CD4-positive, alpha-beta T cell treated with Interleukin-6 at 100 ng/mL for 8 hours (primary cell): ENCODE measurements around the gene VPS37D.

ENCODE experiments used
- DNase-seq: peaks from one replicate; pipeline ENCODE4 v3.0.0-alpha.2; 2020; ENCODE audit warnings: mixed read lengths, low spot score

Gene VPS37D

DNA sequence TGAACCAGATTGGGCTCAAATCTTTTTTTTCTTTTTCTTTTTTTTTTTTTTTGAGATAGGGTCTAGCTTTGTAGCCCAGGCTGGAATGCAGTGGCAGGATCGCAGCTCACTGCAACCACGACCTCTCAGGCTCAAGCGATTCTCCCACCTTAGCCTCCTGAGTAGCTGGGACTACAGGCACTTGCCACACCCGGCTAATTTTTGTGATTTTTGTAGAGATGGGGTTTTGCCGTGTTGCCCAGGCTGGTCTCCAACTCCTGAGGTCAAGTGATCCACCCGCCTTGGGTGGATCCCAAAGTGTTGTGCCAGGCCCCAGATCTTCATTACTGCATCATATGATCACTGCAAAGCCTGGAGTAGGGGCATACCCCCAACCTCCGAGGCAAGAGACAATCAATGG lies 12.9 kb downstream of the VPS37D start:
- no peak for DNase-seq

DNA sequence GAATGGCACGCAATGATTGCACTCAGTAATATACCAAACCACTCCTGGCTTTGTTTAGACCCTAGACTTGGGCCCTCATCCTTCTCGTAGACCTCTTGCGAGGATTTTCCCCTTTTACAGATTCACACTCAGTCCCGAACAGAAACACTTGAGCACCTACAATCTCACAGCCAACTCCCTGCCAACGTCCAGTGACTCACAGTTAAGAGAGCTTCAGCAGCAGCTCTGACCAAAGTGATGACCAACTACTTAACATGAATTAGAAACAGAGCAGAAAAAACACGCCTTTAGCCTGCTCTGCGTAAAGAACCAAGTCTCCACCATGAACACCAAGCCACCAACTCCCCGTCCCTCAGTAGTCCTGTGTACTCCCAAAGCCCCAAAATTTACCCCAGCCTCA lies 13.4 kb downstream of the VPS37D start:
- no peak for DNase-seq

GRCh38 chr7:73682745-73683055 lies 15.1 kb downstream of the VPS37D start:
- no peak for DNase-seq

- peak; percentile 96 for DNase-seq
Measured at GRCh38 chr7:73683056-73683787, 15.6 kb downstream of the VPS37D start, which contains the start of the genes BUD23 and DNAJC30. BUD23 (plus strand) TSS chr7:73683597; CDS start chr7:73683626, 29 bp downstream. DNAJC30 (minus strand) TSS chr7:73683453; CDS start chr7:73683423, 30 bp downstream.

DNA sequence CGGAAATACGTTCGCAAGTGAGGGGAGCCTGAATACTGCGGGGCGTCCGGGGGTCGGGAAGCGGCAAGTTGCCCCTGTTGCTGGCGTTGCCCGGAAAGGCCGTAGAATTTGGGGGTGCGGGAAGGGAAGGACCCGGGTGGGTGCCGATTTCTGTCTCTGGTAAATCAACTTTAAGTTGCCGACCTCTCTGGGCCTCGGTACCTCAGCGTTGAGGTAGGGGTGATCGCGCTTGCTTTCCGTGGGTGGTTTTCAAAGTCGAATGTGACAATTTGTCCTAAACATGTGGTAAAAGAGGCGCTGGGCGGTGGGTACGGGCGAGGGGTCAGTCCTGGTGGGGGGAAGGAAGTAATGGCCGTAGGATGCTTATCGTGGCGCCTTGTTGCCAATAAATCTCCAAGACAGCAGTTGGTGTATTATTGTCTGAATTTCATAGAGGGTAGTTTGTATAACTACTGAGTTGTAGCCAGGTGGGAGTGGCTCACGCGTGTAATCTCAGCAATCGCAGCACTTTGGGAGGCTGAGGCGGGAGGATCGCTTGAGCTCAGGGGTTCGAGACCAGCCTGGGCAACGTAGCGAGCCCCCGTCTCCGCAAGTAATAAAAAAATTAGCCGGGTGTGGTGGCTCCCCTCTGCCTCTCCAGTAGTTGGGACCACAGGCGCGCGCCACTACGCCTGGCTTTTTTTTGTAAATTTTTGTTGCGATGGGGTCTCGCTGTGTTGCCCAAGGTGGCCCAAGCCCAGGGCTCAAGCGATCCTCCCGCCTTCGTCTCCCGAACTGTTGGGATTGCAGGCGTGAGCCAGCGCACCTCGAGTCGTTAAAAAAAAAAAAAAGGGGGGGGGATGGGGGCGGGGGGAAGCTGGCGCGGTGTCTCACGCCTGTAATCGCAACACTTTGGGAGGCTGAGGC lies 16.4 kb downstream of the VPS37D start:
- DNase-seq, result no peak

DNA sequence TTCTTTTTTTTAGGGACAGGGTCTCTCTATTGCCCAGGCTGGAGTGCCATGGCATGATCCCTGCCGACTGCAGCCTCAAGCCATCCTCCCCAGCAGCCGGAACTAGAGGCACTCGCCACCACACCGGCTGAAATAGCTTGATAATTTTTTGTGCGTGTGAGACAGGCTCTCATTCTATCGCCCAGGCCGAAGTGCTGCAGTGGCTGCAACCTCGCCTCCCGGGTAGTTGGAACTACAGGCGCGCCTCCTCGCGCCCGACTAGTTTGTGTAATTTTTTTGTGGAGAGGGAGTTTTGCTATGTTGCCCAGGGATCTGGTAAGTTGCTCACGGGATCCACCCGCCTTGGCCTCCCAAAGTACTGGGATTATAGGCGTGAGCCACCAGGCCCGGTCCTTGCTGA lies 17.7 kb downstream of the VPS37D start:
- no peak for DNase-seq

GRCh38 chr7:73688288-73688687 lies 20.7 kb downstream of the VPS37D start:
- DNase-seq, result no peak

DNA sequence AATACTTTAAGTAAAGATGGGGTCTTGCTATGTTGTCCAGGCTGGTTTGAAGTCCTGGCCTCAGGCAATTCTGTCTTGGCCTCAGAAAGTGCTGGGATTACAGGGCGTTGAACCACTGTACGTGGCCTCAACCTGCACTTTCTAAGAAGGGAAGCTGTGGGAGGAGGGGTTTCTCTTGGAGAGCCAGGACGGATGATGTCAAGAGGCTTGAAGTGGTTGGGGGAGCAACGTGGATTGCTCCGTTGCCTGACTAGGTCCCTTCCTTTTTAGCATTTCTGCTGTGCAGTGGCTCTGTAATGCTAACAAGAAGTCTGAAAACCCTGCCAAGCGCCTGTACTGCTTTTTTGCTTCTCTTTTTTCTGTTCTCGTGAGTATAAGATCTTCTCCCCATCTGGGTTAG lies 23.0 kb downstream of the VPS37D start:
- no peak for DNase-seq

- no peak for DNase-seq
Measured at GRCh38 chr7:73696372-73696771, 28.7 kb downstream of the VPS37D start.

GRCh38 chr7:73698410-73698809 lies 30.8 kb downstream of the VPS37D start:
- DNase-seq, result no peak

GRCh38 chr7:73699370-73700068 lies 31.9 kb downstream of the VPS37D start:
- DNase-seq, result no peak

GRCh38 chr7:73700069-73700423 lies 32.4 kb downstream of the VPS37D start:
- no peak for DNase-seq

DNA sequence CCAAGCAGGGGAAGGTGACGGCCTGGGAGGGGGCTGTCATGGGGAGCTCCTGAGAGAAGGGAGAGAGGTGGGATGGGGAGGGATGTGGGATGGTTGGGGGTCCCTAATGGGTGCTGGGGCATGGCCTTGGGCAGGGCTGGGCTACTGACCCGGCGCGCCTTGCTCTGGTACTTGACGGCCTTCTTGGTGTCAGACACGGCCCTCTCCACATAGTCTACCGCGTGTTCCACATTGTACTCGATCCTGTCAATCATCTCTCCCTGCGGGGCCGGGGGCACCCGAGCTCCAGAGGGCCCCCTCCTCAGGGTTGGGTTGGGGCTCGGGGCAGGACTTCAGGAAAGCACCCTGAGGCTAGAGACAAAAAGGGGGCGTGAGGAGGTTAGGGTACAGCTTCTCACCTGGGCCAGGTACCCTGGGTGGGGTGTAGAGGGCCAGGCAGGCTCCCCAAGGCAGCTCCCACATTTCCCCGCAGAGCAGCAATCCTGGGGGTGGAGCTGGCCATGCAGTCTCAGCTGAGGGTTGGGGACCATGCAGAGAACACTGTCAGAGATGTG lies 33.0 kb downstream of the VPS37D start:
- DNase-seq, result no peak

DNA sequence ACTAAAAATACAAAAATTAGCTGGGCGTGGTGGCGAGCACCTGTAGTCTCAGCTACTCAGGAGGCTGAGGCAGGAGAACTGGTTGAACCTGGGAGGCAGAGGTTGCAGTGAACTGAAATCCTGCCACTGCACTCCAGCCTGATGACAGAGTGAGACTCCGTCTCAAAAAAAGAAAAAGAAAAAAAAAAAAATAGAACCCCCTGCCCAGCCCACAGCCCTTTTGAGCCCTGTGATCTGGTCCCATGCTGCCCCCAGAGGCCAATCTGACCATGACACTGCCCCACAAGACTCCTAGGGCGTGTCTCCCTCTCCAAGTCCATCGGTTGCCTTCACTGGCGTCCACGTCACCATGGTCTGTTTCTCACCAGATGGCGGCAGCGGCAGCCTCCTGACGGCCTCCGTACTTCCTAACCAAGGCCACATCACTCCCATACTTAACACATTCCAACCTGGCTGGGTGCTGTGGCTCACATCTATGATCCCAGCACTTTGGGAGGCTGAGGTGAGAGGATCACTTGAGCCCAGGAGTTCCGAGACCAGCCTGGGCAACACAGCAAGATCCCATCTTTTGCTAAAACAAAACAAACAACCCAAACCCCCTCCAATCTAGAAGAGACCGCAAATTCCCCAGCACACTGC lies 33.8 kb downstream of the VPS37D start:
- no peak for DNase-seq

DNA sequence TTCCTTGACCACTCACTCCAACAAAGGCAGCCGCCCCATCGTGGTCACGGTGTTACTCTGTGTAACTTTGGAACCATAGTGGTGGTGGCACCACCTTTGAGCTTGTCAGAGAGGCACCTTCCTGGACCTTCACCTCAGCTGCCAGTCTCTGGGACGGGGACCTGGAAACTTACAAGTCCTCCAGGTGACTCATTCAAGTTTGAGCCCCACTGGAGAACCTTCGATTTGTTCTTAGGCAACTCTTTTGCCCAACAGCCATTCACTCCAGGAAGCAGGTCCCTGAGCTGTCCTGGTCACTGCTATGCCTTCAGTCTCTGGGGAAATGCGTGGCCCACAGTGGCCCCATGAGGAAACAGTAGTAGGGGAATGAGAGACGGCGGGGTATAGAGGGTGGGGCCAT lies 34.6 kb downstream of the VPS37D start:
- DNase-seq, result no peak

DNA sequence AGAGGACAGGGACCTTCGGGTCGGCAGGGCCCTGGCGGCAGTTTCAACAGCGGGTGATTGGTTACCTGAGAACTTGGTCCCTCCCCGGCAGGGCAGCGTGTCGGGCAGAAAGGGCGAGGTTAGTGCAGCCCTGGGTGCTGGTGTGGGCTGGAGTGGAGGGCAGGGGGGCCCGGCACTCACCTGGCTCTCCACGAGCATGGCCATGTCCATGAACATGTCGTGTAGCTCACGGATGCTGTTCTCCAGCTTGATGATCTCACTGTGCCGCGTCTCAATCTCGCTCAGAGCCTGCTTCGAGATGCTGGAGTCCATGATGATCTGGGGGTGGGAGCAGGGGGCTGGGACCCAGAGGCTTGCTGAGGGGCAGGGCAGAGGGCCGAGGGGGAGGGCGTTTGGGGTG lies 35.0 kb downstream of the VPS37D start:
- no peak for DNase-seq

DNA sequence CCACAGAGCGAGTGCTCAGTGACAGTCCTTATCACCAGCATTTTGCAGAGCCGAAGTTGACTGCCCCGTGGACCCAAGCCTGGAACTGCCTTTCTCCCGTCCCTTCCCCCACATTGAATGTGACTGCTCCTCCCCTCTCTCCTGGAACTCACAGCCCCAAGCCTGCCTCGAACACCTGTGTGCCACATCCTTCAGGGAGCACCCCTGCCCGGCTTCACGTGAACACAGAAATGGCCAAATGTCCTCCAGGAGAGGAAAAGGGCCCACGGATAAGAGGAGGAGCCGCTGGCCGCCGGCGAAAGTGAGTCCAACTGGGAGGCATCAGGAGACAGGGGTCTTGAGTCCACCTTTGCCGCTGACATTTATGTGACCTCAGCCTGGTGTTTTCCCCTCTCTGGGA lies 35.6 kb downstream of the VPS37D start:
- no peak for DNase-seq

GRCh38 chr7:73703757-73704639 lies 36.4 kb downstream of the VPS37D start:
- peak; percentile 52 for DNase-seq

DNA sequence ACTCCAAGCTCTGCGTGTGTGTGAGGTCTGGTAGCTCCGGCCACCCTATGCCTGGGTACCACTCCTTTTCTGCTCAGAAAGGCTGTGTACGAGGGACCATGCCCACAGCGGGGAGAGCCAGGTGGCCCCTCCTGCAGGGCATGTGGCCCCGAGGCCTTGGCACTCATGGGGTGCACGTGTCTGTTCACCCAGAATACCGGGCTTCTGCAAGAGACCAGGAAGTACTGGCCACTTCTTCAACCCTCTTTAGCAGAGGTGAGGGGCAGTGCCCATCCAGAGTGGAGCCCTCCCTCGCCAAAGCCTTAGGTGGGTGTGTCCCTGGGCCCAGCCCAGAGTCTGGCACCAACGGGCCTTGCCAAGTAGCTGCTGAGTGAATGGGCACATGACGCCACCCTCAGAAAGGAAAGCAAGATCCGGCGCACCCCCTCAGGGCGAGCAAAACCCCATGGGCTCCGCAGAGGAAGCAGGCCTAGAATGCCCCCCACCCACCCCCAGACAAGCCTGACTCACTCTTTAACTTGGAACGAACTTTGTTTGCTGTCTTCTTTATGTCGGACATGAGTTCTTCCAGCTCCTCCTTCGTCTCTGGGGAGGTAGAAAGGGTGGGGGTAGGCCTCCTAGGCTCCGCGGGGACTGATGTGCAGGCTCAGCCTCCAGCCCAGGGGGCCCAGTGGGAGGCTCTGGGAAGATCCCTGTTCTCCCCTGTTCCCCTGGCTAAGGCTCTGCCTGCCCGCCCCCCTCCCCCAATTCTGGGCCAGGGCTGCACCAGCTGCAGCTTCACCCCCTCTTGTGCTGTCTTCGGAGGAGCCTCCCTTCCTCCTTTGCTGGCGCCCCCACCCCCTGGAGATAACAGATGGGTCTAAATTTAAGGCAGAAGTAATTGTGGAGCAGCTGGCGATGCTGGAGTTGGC lies 37.3 kb downstream of the VPS37D start:
- no peak for DNase-seq

- DNase-seq, result no peak
Measured at GRCh38 chr7:73705551-73705920, 37.9 kb downstream of the VPS37D start.
